NB4 (cell line): Measurements from ENCODE around the gene UTP25.

Experiments used
- POLR2A ChIP-seq: IDR thresholded peaks from 2 replicates; pipeline ENCODE4 v1.6.1; 2011; ENCODE audit warnings: mild to moderate bottlenecking; ENCODE audit not compliant: insufficient read length; ENCODE audit errors: extremely low read depth
- TF ChIP-seq, protein P1 (sequence below): IDR thresholded peaks from one replicate; pipeline ENCODE4 v1.5.1; 2012; ENCODE audit warnings: low read depth, low read length

DNA sequence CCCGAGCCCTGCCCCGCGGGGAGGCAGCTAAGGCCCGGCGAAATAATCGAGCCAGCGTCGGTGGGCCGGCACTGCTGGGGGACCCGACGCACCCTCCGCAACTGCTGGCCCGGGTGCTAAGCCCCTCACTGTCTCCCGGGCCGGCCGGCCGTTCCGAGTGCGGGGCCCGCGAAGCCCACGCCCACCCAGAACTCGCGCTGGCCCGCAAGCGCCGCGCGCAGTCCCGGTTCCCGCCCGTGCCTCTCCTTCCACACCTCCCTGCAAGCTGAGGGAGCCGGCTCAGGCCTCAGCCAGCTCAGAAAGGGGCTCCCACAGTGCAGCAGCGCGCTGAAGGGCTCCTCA, 61.3 kb downstream of the UTP25 start:
- TF ChIP-seq, protein P1, sequence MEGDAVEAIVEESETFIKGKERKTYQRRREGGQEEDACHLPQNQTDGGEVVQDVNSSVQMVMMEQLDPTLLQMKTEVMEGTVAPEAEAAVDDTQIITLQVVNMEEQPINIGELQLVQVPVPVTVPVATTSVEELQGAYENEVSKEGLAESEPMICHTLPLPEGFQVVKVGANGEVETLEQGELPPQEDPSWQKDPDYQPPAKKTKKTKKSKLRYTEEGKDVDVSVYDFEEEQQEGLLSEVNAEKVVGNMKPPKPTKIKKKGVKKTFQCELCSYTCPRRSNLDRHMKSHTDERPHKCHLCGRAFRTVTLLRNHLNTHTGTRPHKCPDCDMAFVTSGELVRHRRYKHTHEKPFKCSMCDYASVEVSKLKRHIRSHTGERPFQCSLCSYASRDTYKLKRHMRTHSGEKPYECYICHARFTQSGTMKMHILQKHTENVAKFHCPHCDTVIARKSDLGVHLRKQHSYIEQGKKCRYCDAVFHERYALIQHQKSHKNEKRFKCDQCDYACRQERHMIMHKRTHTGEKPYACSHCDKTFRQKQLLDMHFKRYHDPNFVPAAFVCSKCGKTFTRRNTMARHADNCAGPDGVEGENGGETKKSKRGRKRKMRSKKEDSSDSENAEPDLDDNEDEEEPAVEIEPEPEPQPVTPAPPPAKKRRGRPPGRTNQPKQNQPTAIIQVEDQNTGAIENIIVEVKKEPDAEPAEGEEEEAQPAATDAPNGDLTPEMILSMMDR = no peak
- TF ChIP-seq POLR2A = no peak
